Adrenal gland (tissue), 12 donors: ENCODE measurements around the gene BEST1. TPM values are rescaled to one million over a fixed set of nuclear protein-coding genes. Genes with fewer than 3 reads are reported as not detected.

Experiments
- DNase-seq, 7 donors: peaks; one replicate each; pipeline ENCODE4 v3.0.0-alpha.2; 2019 to 2020
- H3K27ac ChIP-seq, 5 donors: fragments of 200-600 bp; sonication (generic) in 4 of 5; 1 replicate in 3 of 5; 2 replicates in 2 of 5; pipeline versions ENCODE4 v1.5.1 to v1.8.0; 2016 to 2020; ENCODE audit warnings: mild to moderate bottlenecking in 1 of 5
- H3K27me3 ChIP-seq: fragments of 200-600 bp; 2 replicates; pipeline ENCODE4 v1.8.0; 2021
- H3K36me3 ChIP-seq, 2 donors: fragments of 200-600 bp; replicated peaks in 1 of 2; 1 replicate in 1 of 2; 2 replicates in 1 of 2; pipeline versions ENCODE4 v1.5.1 to v1.8.0; 2018 to 2022
- H3K4me1 ChIP-seq, 2 donors: fragments of 200-600 bp; replicated peaks in 1 of 2; 1 replicate in 1 of 2; 2 replicates in 1 of 2; pipeline versions ENCODE4 v1.5.1 to v1.8.0; 2018 to 2021
- H3K4me3 ChIP-seq, 4 donors: fragments of 200-600 bp; sonication (generic) in 3 of 4; one replicate each; pipeline ENCODE4 v1.5.1; 2016 to 2018
- H3K9me3 ChIP-seq, 3 donors: fragments of 200-600 bp; sonication (generic) in 1 of 3; replicated peaks in 1 of 3; 1 replicate in 2 of 3; 2 replicates in 1 of 3; pipeline versions ENCODE4 v1.5.1 to v1.8.0; 2016 to 2021
- POLR2A ChIP-seq, 2 donors: fragments of 450-650 bp; IDR thresholded peaks; one replicate each; pipeline ENCODE4 v1.6.1; 2017; ENCODE audit warnings: antibody characterized with exemption in 2 of 2, mild to moderate bottlenecking in 2 of 2, moderate library complexity in 1 of 2
- WGBS, 4 donors: extraction: QIAGEN DNeasy Blood & Tissue Kit in 2 of 4; methylation state at CpG; one replicate each; pipeline versions ENCODE4 v1.1.5 to v1.1.7; 2013 to 2017; 5-methylcytosine and 5-hydroxymethylcytosine counted together
- intact Hi-C, 2 donors: fragments of 100-400 bp; cut with DNase I; formaldehyde crosslinking; loops; one replicate each; pipeline versions ENCODE4 v1.14.1 to v1.15.0; 2022 to 2023
- polyA plus RNA-seq, 3 donors: library from polyadenylated mRNA; stranded (reverse); fragments of 200-250 nt in 2 of 3; fragments of 350-450 nt in 1 of 3; fragmentation: Illumina TruSeq in 1 of 3; extraction: RNeasy Lipid Tissue Mini Kit (QIAGEN cat#74804) in 1 of 3; gene quantifications; one replicate each; pipeline ENCODE4 v1.2.3, GENCODE V29; 2013 to 2014
- total RNA-seq, 9 donors: library from RNA; depleted of rRNA in 4 of 9; stranded (reverse); fragments of >200 nt in 4 of 9; fragments of 120-200 nt in 1 of 9; fragmentation: NEBNext Ultra II Directional in 1 of 9; extraction: Animal tissue kit (Norgen Biotek cat#: 25700) in 1 of 9; gene quantifications; one replicate each; pipeline versions ENCODE4 v1.1.0 to v1.2.4, GENCODE V29; 2013 to 2023
- TF ChIP-seq, protein P1 (sequence below), 6 experiments: fragments of 450-650 bp in 4 of 6; fragments of 200-600 bp in 2 of 6; sonication (generic) in 1 of 6; IDR thresholded peaks; 1 replicate in 5 of 6; 2 replicates in 1 of 6; pipeline versions ENCODE4 v1.5.1 to v1.8.0; 2016 to 2021; ENCODE audit warnings: antibody characterized with exemption in 6 of 6, mild to moderate bottlenecking in 2 of 6, moderate library complexity in 1 of 6
- donor health status: healthy with polysubstance abuse.
- donor health status: Bipolar disorder and iron deficiency.
- donor health status: DM: yes; HTN: yes; CAD: no.
- donor health status: DM: no; HTN: no; CAD: no.
- donor health status: DM: no; HTN: no; CAD: no.
- donor health status: DM: yes; HTN: yes; CAD: no.

The BEST1 gene
- total and polyA plus RNA-seq, 12 donors: 0.44 to 6.8 (median 3.9) TPM

DNA sequence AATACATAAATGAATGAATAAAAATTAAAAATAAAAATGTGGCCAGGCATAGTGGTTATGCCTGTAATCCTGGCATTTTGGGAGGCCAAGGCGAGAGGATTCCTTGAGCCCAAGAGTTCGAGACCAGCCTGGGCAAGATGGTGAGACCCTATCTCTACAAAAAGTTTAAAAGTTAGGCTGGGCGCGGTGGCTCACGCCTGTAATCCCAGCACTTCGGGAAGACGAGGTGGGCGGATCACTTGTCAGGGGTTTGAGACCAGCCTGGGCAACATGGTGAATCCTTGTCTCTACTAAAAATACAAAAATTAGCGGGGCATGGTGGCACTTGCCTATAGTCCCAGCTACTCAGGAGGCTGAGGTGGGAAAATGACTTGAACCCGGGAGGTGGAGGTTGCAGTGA lies 9.7 kb upstream of the BEST1 start:
- H3K27me3 ChIP-seq: no peaks in the 10 kb centered on the region
- no peaks in the 10 kb centered on the region for H3K9me3 ChIP-seq
- no peaks in the 10 kb centered on the region for H3K4me1 ChIP-seq
- TF ChIP-seq POLR2A (IDR thresholded peaks at IDR 0.05): no peak
- TF ChIP-seq, protein P1, sequence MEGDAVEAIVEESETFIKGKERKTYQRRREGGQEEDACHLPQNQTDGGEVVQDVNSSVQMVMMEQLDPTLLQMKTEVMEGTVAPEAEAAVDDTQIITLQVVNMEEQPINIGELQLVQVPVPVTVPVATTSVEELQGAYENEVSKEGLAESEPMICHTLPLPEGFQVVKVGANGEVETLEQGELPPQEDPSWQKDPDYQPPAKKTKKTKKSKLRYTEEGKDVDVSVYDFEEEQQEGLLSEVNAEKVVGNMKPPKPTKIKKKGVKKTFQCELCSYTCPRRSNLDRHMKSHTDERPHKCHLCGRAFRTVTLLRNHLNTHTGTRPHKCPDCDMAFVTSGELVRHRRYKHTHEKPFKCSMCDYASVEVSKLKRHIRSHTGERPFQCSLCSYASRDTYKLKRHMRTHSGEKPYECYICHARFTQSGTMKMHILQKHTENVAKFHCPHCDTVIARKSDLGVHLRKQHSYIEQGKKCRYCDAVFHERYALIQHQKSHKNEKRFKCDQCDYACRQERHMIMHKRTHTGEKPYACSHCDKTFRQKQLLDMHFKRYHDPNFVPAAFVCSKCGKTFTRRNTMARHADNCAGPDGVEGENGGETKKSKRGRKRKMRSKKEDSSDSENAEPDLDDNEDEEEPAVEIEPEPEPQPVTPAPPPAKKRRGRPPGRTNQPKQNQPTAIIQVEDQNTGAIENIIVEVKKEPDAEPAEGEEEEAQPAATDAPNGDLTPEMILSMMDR (IDR thresholded peaks at IDR 0.05): no peak
- H3K4me3 ChIP-seq: no peak overlapping the region
- WGBS, 4 donors: 75 to 95% (median 85%) methylated on average over 10 of the region's 10 CpGs
- intact Hi-C loops: no loop called here
- no peak overlapping the region for H3K27ac ChIP-seq
- H3K36me3 ChIP-seq: no peaks in the 10 kb centered on the region
- DNase-seq: no peak

DNA sequence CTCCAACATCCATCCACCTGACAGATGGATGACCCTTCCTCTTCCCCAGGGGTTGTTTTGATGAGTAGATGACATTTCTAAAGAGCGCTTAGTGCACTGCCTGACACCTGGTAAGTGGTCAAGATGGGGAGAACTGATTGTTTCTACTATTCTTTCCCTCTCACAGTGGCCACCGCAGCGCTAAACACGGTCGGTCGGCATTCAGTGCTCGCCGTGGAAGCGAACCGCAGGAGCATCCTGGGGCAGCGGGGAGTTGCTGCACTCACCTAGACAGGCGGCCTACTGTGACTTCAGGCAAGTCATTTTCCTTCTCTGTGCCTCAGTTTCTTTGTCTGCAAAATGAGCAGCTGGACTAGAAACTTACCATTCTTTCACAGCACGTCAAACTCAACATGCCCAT lies 5.0 kb upstream of the BEST1 start:
- Histone ChIP-seq H3K27me3 (no peaks in the 10 kb centered on the region), H3K4me1 (peaks cover 0 to 6% of the 10 kb centered on the region in 2 donors), H3K9me3 (no peaks in the 10 kb centered on the region), H3K36me3 (no peaks in the 10 kb centered on the region), H3K27ac (no peak overlapping the region), H3K4me3 (no peak overlapping the region)
- intact Hi-C loops: loop anchor here in 1 of 2 donors (5.0 kb wide), 1 partner anchor 48 kb away; no protein-coding TSS in a partner anchor
- 91 to 96% (median 95%) methylated on average over 13 of the region's 13 CpGs for WGBS, 4 donors
- TF ChIP-seq POLR2A (IDR thresholded peaks at IDR 0.05): no peak
- TF ChIP-seq, protein P1 (IDR thresholded peaks at IDR 0.05): no peak
- no peak for DNase-seq

DNA sequence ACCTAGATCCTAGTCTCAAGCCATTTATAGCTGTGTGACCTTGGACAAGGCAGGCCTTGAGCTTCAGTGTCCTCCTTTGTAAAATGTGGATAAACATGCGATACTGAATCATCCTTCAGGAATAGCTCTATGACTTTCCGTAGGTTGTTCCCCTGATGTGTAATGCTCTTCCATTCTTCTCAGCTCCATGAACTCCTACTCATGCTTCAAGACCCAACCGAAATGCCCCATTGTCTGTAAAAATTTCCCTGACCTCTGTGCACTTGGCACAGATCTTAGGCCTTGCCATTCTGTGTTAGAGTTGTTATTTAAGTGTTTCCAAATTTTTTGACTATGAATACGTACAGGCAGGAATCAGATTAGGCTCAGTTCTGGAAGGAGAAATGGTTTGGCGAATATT lies 3.3 kb upstream of the BEST1 start:
- H3K27ac ChIP-seq: peak overlapping the region in 1 of 5 donors; percentile 23
- 71 to 84% (median 74%) methylated on average over 5 of the region's 5 CpGs for WGBS, 4 donors
- intact Hi-C loops: loop anchor here (2.0 to 5.0 kb wide), 2 partner anchors 48 to 50 kb away; no protein-coding TSS in a partner anchor

DNA sequence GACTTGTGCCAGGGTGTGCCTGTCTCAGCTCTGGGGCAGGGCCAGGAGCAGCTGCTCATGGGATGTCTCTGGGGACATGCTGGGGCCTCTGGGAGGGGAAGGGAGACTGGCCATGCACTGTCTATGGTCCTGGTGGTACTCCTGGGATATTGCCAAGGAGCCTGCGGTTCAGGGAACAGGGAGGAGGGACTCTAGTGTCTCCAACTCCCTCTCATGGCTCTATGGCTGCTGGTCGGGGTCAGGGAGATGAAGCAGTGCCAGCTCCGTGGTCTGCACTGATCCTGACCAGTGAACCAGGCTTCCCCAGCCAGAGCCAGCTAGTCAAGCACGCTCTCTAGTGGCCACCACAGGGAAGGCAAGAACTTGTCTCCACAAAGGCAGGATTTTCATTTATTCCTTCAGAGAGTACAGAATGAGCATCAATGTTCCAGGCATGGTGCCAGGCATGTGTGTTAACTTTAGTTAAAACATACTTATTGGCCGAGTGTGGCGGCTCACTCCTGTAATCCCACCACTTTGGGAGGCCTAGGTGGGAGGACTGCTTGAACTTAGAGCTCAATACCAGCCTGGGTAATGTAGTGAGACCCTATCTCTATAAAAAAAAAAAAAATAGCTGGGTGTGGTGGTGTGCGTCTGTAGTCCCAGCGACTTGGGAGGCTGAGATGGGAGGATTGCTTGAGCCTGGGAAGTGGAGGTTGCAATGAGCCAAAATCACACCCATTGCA lies 2.5 kb upstream of the BEST1 start:
- Histone ChIP-seq H3K27ac (peak overlapping the region in 1 of 5 donors; percentile 23), H3K9me3 (no peaks in the 10 kb centered on the region), H3K4me1 (peaks cover 0 to 6% of the 10 kb centered on the region in 2 donors), H3K4me3 (no peak overlapping the region), H3K27me3 (no peaks in the 10 kb centered on the region), H3K36me3 (no peaks in the 10 kb centered on the region)
- intact Hi-C loops: loop anchor here (2.0 to 5.0 kb wide), 2 partner anchors 49 to 50 kb away; no protein-coding TSS in a partner anchor
- peak in 1 of 2 donors; percentile 15 for TF ChIP-seq POLR2A (IDR thresholded peaks at IDR 0.05)
- TF ChIP-seq, protein P1 (IDR thresholded peaks at IDR 0.05): peak; percentile 84 to 97 (median 96)
- DNase-seq: peak; percentile 85 to 97 (median 92)
- 5 to 6% (median 5%) methylated on average over 7 to 8 of the region's 8 CpGs for WGBS, 4 donors

More for the DNA sequence above, 3.3 kb upstream of the BEST1 start:
- TF ChIP-seq POLR2A (IDR thresholded peaks at IDR 0.05): no peak
- TF ChIP-seq, protein P1 (IDR thresholded peaks at IDR 0.05): no peak
- Histone ChIP-seq H3K36me3 (no peaks in the 10 kb centered on the region), H3K4me1 (peaks cover 0 to 6% of the 10 kb centered on the region in 2 donors), H3K4me3 (no peak overlapping the region), H3K27me3 (no peaks in the 10 kb centered on the region), H3K9me3 (no peaks in the 10 kb centered on the region)
- DNase-seq: no peak
